HG02870 (cell line): Measurements from ENCODE around the gene SERPINA4.

ENCODE experiments used
- ATAC-seq: cut with Tn5 transposase; IDR thresholded peaks from one replicate; pipeline ENCODE4 v1.9.1; 2021; ENCODE audit warnings: mild to moderate bottlenecking, moderate library complexity; ENCODE audit not compliant: unreplicated experiment

The SERPINA4 gene

GRCh38 chr14:94560751-94561655, at the start of gene SERPINA4:
Gene SERPINA4 (plus strand): TSS chr14:94561442. CDS start chr14:94563483, 2,041 bp downstream.
- ATAC-seq: no peak

DNA sequence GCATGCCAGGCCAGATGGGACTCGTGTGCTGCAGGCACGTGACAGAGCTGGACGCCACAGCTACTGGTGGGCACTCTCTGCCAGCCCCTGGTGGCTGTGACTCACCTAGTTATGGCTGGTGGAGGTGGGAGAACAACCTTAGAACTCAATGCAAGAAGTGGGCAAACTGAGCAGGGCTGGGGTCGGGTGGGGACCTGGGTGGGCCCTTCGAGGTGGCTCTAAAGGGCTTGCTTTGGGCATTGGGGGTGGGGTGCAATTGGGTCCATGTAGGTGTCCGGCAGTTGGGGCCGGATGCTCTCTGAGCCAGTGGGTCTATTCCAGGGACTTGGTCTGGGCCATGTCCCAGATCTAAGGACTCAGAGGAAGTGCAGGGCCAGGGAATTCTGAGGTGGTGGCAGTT, 46.9 kb upstream of the SERPINA4 start:
- no peak for ATAC-seq

DNA sequence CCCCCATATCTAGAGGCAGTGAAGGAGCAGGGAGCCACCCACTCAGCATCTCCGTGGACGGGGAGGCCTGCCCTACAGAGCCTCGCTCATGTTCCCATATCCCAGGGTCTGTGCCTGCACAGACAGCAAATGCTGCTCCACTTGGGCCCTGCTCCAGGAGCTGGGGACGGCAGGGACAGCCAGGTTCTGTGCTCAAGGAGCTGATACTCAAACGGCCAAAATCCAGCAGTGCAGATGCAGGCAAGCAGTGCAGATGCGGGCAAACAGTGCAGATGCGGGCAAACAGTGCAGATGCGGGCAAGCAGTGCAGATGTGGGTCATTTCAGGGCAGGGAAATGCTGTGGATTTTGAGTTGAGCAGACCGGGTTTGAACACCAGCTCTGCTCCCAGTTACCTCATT, 45.8 kb upstream of the SERPINA4 start:
- no peak for ATAC-seq

- ATAC-seq: no peak
These were observed 45.4 kb upstream of the SERPINA4 start for GRCh38 chr14:94515856-94516255.

DNA sequence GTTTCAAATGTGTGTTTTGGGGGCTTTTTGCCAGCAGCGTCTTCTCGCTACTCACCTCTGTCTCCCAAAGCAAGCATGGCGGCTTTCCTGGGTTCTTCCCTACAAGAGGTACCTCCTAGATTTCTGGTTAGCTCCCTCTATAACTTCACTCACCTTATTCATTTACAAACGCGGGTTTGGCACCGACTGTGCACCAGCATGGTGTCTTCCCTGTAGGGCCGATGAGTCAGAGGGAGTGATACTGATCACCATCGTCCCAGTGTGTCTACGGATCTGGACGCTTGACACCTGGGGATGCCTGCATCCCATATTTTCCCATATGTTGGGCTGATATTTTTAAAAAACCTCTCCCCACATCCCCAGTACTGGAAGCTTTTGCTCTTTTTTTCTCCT, 44.0 kb upstream of the SERPINA4 start:
- ATAC-seq: no peak

DNA sequence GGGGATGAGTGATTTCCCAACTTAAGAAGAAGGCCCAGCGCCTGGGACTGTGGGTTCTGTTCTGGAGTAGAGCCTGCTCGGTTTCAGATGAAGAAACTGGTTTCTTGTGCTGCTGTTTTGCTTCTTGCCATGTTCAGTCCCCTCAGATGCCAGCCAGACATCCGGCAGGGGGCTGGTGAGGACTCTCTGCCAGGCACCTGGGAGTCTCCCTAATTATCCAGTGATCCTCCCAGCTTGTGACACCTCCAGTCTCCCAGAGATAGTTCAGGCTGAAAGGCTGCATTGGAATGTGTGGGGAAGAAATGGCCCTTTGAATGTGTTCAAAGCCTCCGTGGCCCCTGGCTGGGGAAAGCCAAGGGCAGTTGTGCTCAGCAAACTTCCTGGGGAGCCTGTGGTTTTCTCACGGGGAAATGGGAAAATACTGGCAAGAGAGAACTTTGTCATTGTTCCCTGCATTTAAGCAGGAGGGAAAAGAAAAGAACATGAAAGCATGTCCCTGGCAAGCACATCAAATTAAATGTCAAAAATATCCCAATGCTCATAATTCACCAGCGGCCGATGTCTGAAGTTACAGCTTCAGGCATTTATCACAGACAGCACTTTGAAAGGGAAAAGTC, 43.5 kb upstream of the SERPINA4 start:
- ATAC-seq: no peak

DNA sequence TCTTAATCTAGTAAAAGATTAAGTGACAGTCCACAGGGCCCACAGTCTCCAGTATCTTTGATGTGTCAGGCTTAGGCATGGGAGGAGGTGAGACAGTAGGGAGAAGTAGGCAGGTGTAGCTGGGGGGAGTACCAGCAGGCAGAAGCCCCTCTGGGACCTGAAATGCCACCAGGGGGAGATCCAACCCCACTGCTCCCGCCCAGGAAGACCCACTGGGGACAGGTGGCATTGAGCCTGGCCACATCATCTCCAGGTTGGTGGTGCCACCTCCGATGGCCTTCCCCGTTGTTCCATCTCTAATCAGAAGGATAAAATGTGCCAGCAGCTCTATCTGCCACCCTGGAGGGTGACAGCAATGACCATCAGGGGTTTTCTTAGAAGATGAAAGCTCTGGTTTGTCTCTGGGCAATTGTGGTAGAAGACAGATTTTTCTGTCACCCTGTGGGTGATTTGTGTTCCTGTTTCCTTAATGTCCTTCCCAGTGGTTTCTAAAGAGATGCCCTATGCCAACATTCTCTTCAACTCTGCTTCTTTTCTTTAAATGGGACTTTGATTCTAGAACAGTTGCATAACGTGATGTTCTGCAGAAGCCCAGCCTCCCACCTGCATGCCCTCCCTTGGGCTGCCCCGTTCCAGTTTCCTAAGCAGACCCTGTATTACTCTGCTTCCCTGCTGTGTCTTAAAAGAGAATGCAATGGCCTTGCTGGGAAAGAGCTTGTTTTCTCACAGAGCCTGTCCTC, 39.7 kb upstream of the SERPINA4 start:
- ATAC-seq: no peak

GRCh38 chr14:94522115-94522724, 39.0 kb upstream of the SERPINA4 start:
- no peak for ATAC-seq

GRCh38 chr14:94523265-94523664, 38.0 kb upstream of the SERPINA4 start:
- ATAC-seq: no peak

DNA sequence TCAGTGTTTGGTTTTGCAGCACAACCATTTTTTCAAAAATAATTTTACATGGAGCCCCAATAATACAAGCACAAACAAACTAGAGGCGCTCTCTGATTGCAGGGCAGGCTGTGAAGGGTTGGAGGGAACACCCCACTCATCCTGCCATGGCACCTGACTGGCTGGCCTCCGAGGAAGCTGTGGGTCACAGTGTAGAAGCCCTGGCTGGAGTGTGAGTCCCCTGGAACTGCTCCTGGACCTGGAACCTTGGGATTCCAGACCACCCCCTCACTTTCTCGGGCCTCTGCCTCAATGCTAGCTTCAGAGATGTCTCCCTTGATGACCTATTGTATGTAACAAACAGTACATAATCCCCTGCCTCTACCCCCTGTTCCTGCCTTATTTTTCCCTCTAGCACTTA, 37.1 kb upstream of the SERPINA4 start:
- ATAC-seq: no peak

DNA sequence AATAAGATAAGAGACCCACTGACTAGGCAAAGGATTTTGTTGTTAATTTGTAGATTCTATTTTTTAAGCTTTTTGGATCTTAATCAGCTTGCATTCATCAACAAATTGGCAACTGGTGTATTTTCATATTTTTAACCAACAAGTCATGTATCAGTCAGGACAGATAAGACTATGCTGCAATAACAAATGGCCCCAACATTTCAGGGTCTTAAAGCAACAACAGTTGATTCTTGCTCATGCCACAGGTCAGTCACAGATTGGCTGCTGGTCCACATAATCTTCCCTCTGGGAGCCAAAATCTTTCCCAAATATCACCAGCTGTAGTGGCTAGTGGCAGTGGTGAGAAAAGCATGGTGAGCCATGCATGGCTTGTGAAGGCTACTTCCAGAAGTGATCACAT, 30.1 kb upstream of the SERPINA4 start:
- ATAC-seq: no peak

DNA sequence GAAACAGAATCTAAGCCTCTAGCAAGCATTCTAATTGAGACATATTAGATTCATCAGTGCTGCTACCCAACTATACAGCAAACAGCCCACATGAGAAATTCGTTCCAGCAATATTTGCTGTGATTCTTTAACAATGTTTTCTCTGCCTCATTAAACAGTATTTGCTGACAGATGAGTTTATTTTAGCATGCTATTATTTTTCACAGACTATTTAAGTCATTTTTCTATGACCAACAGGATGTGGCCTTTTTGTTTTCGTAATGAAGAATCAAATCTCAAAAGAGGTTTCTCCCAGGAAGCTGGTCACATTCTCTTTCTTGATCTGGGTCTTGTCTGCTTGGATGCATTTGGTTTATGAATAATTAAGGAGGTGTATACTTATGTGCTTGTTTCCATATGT, 28.8 kb upstream of the SERPINA4 start:
- no peak for ATAC-seq

DNA sequence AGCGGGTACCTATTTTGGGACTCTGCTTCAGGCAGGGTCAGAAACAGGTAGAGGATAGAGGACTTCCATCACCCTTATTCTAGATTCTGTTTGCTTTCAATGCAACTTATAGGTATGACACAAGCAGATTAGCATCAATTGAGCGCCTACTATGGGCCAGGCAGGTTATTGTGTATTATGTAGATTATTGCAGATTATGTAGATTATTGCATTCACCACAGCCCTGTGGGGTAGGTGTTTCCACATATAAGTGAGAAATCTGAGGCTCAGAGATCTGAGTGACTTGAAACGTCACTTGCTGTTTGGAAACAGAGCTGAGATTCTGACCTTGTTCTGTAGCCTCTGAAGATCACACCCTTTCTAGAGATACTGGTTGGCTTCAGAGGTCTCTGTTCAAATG, 25.7 kb upstream of the SERPINA4 start:
- ATAC-seq: no peak

DNA sequence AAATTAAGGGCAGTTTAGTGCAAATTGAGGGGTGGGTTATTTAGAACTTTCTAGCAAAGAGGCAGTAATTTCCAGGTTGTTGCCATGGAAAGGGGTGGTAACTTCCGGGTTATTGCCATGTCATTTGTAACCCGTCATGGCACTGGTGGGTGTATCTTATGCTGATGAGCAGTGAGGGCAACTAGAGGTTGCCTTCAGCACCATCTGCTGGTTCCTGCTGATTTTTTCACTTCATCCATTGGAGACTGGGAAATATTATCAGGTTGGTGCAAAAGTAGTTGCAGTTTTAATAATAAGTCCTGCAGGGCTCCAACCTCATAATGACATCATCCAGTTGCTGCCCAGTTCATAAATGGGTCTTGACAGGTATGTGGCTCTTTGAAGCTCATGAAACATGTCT, 24.4 kb upstream of the SERPINA4 start:
- no peak for ATAC-seq

DNA sequence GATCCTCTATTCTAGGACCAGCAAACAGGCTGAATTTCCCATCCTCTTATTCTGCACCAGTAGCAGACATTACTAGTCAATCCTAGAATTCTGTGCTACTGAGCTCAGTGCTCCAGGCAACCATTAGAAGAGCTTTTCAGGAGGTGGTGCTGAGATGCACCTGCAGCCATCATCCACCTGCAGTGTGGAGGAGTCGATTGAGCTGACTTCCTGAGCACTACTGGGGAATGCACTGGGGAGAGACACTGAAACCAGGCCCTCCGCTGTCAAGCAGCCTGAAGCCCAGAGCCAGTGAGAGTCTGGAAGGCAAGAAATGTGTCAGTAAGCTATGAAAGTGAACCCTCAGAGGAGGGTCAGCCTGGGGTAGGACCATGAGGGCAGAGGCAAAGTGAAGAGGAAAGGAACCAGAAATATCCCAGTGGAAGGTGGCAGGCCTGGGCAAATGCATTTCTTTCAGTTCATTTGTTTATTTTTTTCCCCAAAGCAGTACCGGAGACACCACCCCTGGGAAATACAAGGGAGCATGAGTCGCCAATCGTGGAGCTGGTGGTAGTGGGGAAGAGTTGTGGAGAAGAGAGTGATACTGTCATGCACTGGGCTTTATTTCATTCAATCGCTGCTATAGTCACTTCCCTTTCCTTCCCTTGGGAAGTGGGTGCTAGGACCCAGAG, 23.0 kb upstream of the SERPINA4 start:
- no peak for ATAC-seq

DNA sequence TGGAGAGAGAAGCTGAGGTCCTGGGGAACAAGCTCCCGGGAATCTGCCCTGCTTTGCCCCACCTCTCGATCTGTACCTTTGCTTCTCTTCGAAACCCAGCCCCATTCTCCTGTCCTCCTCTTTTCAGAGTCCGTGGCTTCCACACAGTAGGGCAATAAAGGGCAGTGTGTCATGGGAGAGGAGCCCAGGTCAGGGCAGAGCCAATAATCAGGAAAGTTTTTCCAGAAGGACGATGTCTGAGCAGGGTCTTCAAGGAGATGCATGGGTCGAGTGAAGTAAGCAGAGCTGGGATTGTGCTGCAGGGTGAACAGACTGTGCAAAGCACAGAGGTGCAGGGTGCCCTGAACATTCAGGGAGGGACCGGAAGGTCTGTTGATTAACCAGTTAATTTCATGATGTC, 22.1 kb upstream of the SERPINA4 start:
- ATAC-seq: no peak

DNA sequence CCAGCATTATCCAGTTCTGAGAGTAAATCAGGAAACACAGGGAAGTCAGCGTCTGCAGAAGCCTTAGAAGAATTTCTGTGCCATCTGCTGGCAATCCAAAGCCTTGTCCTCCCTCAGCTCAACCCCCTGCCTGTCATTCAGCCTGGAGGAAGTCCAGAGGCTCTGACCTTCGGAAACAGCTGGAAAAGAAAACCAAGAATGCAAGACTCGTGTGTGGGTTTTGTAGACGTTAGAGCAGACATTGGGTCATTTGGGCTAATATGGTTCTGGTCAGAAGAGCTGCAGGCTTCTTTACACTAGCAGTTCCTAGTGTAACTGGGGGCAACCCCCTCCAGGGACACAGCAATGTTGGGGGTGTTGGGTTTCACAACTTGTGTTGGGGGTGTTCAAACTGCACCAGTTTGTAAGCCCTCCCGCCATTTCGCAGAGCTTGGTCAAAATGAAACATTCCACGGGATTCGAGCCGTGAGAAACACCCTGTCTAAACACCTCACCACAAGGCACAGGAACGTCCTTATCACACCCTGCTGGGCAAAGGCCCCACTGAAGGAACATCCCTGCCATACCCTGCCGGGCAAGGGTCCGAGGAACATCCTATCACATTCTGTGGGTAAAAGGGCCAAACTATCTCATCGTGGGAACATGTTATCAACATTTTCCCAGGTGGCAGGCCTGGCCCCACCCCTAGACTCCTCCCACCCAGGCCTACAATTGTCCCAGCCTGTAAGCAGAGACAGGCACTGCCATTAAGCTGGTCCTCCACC, 21.0 kb upstream of the SERPINA4 start:
- ATAC-seq: no peak

DNA sequence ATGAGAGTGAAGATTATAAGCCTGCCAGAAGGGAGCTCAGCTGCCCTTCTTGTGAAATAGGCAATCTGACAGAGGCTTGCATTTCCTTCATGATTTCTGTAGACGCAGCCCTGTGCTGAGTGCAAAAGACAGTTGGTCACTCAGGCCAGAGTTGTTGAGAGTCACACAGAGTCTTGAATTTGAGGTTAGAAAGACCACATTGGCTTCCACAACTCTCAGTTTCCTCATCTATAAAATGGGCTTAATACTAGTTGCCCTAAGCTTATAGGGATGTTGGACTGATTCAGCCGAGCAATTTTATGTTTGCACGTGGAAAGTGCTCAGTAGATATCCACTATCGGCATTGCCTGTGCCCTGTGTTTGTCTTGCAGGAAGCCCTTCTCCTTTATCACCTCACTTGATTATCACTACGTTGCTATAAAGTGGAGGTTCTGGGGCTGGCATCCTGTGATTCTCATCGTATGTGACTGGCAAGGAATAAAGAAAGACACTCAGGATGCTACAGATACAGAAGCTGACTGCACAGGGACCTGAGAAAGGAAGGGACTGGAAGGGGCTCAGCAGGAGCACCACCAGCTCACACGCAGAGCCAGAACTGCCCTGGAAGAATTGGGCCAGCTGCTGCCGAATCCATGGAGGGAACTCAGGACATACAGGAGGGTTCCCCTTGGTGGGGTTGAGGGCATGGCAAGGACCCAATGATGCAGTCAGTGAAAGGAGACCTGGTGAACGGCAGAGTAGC, 19.8 kb upstream of the SERPINA4 start:
- no peak for ATAC-seq

GRCh38 chr14:94542111-94542810, 19.0 kb upstream of the SERPINA4 start:
- no peak for ATAC-seq
